Activated naive CD4-positive, alpha-beta T cell (primary cell): ENCODE data around the gene NUF2.
A peak's percentile ranks its signal among the peaks of the same experiment; 100 is the strongest.
"Not testable (repeated sequence)": the region's sequence is repeated elsewhere in the genome, so short reads cannot be mapped to it uniquely, and the experiment has no call there.

Source experiments
- DNase-seq, 4 experiments: peaks; one replicate each; lab custom pipeline; 2025; lab: John Stamatoyannopoulos, UW

Gene NUF2

GRCh38 chr1:163321311-163322305 is at the start of gene NUF2:
Gene NUF2 (plus strand): TSS chr1:163321954. CDS start chr1:163326052, 4,098 bp downstream.
- DNase-seq = peak; percentile 91 to 94 (median 92)

DNA sequence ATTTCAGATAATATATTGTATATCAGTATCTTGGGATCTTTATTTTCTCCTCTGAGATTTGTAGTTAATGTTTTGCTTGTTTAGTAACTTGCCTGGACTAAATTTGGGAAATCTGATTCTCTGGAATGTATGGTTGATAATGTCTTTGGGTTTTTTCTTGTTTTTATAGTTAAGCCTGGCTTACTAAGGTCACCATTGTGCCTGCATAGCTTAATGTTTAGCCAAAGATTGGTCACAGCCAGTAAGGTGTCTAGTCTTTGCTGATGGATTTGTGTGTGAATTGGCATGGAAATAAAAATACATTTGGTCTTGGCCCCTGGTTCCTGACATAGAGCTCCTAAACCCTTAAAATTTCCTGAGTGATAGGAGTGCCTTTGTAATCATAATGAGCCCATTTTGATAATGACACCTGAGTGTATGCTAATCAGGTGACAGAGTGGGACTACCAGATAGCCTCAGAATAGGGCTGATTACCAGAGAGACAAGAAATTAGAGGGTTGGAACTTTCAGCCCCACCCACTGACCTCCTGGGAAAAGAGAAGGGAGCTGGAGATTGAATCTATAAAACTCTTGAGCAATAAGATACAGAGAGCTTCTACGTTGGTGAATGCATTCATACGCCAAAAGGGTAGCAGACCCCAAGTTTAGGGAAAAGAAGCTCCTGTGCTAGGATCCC is 47.9 kb upstream of the NUF2 start:
- no peak for DNase-seq

- DNase-seq = no peak
Observed at GRCh38 chr1:163275222-163275621, 46.5 kb upstream of the NUF2 start.

GRCh38 chr1:163278602-163279001 is 43.2 kb upstream of the NUF2 start:
- no peak for DNase-seq

DNA sequence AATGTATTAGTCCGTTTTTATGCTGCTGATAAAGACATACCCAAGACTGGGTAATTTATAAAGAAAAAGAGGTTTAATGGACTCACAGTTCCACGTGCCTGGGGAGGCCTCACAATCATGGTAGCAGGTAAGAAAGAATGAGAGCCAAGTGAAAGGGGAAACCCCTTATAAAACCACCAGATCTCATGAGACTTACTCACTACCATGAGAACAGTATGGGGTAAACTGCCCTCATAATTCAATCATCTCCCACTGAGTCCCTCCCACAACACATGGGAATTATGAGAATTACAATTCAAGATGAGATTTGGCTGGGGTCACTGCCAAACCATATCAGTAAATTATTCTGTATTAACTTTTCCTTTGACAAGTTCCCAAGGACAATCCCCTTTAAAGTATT is 36.9 kb upstream of the NUF2 start:
- not testable (repeated sequence) for DNase-seq

DNA sequence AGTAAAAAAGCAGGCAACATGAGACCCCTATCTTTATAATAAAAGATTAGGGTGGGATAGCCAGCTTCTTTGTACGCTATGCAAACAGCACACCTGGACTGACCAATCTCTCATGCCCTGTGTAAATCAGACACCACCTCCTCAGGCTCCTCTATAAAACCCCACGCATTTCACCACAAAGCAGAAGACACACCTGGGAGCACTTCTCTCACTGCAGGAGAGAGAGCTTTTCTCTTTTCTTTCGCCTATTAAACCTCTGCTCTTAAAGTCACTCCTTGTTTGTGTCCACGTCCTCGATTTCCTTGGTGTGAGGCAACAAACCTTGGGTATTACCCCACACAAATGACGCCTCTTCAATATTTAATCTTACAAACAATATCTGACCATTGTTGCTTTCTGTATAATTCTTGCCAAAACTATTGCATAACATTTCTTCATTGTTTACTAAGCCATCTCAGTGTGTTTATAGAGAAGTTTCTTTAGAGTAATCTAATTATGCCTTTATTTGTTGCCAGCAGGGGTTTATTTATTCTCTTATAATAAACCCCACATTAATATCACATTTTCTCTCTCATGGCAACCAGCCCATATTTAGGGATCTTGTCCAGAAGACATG is 31.6 kb upstream of the NUF2 start:
- no peak for DNase-seq

DNA sequence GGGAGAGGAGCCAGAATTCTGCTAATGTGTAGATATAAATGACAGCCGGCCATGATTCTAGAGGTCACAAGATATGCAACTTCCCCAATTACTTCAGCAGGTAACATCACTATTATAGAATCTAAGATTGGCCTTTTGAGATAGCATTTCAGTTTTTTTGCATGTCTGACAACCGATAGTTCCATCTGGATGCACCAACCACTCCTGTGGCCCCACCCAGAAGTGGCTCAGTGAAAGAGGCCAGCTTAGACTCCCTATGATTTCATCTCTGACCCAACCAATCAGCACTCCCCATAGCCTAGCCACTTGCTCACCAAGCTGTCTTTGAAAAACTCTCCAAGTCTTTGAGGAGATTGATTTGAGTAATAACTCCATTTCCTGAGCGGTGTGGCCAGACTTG is 30.3 kb upstream of the NUF2 start:
- no peak for DNase-seq

- not testable (repeated sequence) for DNase-seq
Observed at GRCh38 chr1:163292153-163292552, 29.6 kb upstream of the NUF2 start.

GRCh38 chr1:163293497-163293896 is 28.3 kb upstream of the NUF2 start:
- not testable (repeated sequence) for DNase-seq

DNA sequence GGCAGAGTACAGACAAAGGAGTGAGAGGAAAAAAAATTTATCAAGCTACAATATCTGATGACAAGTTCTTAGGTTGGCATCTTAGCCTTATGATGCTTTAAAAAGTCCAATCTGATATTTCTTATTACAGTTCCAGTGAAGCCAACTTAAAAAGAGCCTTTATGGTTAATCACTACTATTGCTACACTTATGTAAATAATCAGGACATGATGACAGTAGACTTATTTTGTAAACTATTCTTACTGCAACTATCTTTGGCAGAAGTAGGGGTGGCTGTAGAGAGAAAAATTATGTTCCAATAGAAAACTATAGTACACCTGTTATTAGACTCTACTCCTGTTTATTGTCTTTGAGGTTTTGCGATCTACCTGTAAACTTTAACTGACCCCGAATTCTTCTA is 25.8 kb upstream of the NUF2 start:
- no peak for DNase-seq

DNA sequence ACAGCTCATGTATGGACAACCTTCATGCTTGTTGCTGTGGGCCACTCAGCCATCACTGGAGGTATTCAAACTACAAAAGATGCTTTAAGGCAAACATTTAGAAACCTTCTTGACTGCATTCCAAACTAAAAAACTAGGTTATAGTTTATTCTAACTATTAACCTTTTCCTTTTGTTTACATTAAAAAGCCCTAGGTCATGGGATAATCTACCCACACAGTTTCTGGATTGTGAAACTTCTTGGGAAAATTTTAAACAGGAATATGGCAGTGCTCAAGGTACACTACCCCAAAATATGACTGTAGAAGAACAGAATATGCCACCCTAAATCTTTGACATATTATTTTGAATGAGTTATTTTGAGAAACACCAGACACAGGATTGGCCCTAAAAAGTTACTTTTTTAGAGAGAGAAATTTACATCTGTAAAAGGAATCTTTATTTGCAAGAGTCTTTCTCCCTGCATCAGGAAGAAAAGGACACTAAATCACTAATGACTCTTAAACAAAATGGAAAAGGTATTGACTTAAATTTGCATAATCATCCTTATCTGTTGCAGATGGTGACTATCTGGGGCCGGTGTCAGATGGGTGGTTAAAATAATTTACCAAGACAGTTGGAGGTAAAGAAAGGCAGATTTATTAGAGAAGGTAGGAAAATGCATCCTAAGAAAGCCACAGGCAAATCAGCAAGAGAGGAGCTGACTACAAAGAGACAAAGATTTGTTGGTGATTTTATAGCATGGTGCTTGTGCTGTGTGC is 25.1 kb upstream of the NUF2 start:
- DNase-seq = no peak

DNA sequence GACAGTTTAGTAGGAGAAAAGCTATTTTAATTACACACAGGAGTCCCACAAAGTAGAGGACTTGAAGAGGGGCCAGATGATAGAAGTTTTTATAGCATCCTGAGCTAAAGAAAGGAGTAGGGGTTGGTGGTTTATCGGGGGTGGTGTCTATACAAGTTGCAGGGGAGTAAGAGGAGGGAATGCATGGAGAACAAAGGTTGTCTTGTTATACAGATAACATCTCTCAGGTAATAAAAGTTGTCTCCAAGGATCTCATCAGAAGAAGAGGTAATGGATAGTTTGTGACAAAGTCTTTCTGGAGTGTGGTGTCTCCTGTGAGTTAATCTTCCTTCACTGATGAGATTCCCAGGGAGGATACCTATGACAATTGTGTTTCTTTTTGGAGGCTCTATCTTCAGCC is 23.4 kb upstream of the NUF2 start:
- no peak for DNase-seq

- no peak for DNase-seq
Observed at GRCh38 chr1:163300568-163300967, 21.2 kb upstream of the NUF2 start.

DNA sequence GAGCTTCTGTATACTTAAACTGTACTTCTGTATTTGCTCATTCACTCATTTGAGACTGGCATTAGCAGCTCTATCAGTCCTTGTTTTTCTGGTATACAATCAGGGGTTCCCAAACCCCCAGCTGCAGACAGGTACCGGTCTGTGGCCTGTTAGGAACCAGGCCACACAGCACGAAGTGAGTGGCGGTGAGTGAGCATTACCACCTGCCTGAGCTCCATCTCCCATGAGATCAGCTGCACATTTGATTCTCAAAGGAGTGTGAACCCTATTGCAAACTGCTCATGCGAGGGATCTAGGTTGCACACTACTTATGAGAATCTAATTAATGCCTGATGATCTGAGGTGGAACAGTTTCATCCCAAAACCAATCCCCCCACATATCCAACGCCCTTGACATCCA is 18.2 kb upstream of the NUF2 start:
- DNase-seq = no peak

DNA sequence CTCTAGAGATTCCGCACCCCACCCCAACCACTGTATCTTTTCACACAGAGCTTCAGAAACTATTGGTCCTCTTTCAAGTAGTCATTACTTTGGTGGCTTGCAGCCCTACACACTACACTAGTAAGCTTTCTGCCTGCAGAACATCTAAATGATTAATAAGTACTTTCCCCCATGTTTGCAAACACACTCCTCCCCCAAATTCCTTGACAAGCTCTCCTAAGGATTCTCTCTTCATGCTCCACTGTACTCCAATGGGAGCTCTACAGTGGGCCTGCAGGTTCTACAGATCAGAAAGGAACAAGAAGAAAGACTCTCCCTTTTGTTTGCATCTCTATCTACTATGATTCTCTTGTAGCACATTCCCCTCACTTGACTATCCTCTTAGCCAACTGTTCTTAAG is 16.3 kb upstream of the NUF2 start:
- DNase-seq = no peak

DNA sequence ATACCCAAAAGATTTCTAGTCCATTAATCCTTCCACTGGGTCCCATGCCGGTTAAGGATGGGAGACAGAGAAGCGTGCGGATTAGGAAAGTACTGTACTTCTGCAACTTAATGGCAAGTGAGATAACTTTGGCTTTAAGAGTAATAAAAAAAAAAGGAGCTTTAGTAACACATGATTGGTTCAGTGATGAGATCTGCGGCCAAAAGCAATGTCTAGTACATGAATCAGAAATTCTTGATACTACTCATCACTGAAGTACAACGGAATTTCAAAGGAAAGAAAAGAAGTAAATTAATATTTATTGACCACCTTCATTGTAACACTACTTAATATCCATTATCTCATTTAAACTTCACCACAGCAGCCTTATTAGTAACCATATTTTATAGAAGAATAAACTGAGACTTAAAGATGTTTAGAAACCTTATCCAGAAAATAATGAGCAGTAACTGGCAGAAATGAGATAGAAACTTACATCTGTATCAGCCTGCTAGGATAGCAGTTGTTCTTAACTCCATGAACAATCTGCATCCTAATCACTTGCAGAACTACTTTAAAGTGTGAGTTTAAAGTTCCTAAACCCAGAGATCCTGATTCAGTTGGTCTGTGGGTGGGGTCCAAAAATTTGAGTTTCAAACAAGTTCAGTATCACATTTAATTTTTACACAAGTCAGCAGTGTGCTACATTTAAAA is 14.1 kb upstream of the NUF2 start:
- DNase-seq = no peak

- no peak for DNase-seq
Observed at GRCh38 chr1:163308811-163309210, 12.9 kb upstream of the NUF2 start.

GRCh38 chr1:163315773-163316374 is 5.9 kb upstream of the NUF2 start:
- DNase-seq = peak in 2 of 4 experiments; percentile 1 to 6

GRCh38 chr1:163320891-163321290 is 863 bp upstream of the NUF2 start:
- no peak for DNase-seq

DNA sequence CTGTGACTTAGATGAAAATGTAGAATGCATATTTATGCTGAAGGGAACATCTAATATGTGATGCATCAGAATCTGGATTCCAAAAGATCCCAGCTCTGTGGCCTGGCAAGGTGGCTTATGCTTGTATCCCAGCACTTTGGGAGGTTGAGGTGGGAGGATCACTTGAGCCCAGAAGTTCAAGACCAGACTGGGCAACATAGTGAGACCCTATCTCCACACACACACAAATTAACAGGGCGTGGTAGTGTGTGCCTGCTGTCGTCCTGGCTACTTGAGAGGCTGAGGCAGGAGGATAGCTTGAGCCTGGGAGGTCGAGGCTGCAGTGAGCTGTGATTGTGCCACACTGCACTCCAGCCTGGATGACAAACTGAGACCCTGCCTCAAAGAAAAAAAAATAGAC is 1.6 kb downstream of the NUF2 start:
- not testable (repeated sequence) for DNase-seq

DNA sequence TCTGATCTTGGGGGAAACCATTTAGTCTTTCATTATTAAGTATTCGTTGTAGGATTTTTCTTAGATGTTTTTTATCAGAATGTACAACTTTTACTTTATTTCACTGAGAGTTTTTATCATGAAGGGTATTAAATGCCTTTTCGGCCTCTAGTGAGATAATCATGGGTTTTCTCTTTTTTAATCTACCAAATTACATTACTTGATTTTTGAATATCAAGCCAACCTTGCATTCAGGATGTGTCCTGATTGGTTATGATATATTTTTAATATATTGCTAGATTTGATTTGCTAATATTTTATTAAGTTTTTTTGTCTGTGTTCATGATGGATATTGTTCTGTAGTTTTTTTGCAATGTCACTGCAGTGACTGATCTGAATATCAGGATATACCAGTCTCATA is 9.4 kb downstream of the NUF2 start:
- no peak for DNase-seq
